ENCODE results near the gene NUTF2.
"Not testable (repeated sequence)": the region's sequence is repeated elsewhere in the genome, so short reads cannot be mapped to it uniquely, and the experiment has no call there.

Gene NUTF2

GRCh38 chr16:67888331-67888730 is 41.6 kb downstream of the NUTF2 start:
- FAIRE-seq, result no peak

- no peak for FAIRE-seq
Observed at GRCh38 chr16:67892375-67892774, 45.6 kb downstream of the NUTF2 start.

- no peak for FAIRE-seq
Observed at GRCh38 chr16:67892899-67893742, 46.4 kb downstream of the NUTF2 start, which contains the start of gene PSKH1. TSS of gene PSKH1 (plus strand) at chr16:67893254. CDS start at chr16:67908750, 15,496 bp downstream.

- FAIRE-seq, result no peak
Observed at GRCh38 chr16:67893743-67894399, 47.1 kb downstream of the NUTF2 start.

GRCh38 chr16:67897231-67897630 is 50.5 kb downstream of the NUTF2 start:
- FAIRE-seq, result no peak

- FAIRE-seq, result no peak
Observed at GRCh38 chr16:67901734-67902133, 55.0 kb downstream of the NUTF2 start.

GRCh38 chr16:67902831-67903230 is 56.1 kb downstream of the NUTF2 start:
- no peak for FAIRE-seq

GRCh38 chr16:67907397-67908180 is 60.9 kb downstream of the NUTF2 start:
- no peak for FAIRE-seq

GRCh38 chr16:67909056-67909742 is 62.5 kb downstream of the NUTF2 start:
- FAIRE-seq, result no peak

GRCh38 chr16:67910158-67910557 is 63.4 kb downstream of the NUTF2 start:
- no peak for FAIRE-seq

- no peak for FAIRE-seq
Observed at GRCh38 chr16:67914758-67915495, 68.2 kb downstream of the NUTF2 start.

GRCh38 chr16:67915496-67915769 is 68.7 kb downstream of the NUTF2 start:
- FAIRE-seq, result not testable (repeated sequence)

- no peak for FAIRE-seq
Observed at GRCh38 chr16:67915831-67916723, 69.3 kb downstream of the NUTF2 start.

GRCh38 chr16:67917140-67917851 is 70.6 kb downstream of the NUTF2 start:
- FAIRE-seq, result no peak

- FAIRE-seq, result peak; percentile 60
Observed at GRCh38 chr16:67917852-67918236, 71.1 kb downstream of the NUTF2 start.

- no peak for FAIRE-seq
Observed at GRCh38 chr16:67919622-67920221, 73.0 kb downstream of the NUTF2 start.

Measured in islet of Langerhans (tissue), 1 donor.